ENCODE data around the gene OPN5. TPM values are rescaled to one million over a fixed set of nuclear protein-coding genes. Genes with fewer than 3 reads are reported as not detected.

Gene OPN5
- total RNA-seq, 4 donors from 2014 or later, result not detected

DNA sequence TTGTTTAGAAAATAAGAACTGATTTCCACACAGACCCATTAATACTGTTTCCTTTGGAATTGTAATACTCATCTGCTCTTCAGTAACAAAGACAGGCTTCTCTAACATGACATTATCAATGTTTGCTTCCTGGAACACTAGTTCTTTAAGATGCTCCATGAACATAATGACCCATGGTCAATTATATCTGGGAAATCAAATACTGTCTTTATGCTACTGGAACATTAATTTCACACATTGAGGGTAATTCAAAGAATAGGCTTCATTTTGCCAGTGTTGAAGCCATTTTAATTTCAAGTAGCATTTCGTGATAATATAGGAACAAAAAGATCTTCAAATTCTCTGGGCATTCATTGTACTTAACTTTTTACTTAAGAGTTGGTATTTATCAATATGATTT lies 80.9 kb downstream of the OPN5 start:
- Histone ChIP-seq H3K9me3 (no peaks in the 10 kb centered on the region), H3K36me3 (no peaks in the 10 kb centered on the region), H3K27ac (no peak overlapping the region), H3K27me3 (no peaks in the 10 kb centered on the region), H3K4me1 (no peaks in the 10 kb centered on the region), H3K4me3 (no peak overlapping the region)
- intact Hi-C loops (cut with DNase I; ENCODE audit: low total_unique reads) (no loop called here), in situ Hi-C loops (cut with MboI; ENCODE audit: low sequenced_read_pairs in 4 of 4) (no loop called here)
- ATAC-seq (no peak), DNase-seq (no peak)
- TF ChIP-seq POLR2A (IDR thresholded peaks at IDR 0.05), result no peak
- TF ChIP-seq, protein P1, sequence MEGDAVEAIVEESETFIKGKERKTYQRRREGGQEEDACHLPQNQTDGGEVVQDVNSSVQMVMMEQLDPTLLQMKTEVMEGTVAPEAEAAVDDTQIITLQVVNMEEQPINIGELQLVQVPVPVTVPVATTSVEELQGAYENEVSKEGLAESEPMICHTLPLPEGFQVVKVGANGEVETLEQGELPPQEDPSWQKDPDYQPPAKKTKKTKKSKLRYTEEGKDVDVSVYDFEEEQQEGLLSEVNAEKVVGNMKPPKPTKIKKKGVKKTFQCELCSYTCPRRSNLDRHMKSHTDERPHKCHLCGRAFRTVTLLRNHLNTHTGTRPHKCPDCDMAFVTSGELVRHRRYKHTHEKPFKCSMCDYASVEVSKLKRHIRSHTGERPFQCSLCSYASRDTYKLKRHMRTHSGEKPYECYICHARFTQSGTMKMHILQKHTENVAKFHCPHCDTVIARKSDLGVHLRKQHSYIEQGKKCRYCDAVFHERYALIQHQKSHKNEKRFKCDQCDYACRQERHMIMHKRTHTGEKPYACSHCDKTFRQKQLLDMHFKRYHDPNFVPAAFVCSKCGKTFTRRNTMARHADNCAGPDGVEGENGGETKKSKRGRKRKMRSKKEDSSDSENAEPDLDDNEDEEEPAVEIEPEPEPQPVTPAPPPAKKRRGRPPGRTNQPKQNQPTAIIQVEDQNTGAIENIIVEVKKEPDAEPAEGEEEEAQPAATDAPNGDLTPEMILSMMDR (IDR thresholded peaks at IDR 0.05 in 4 of 5, conservative IDR thresholded peaks at IDR 0.05 in 1 of 5), result no peak

DNA sequence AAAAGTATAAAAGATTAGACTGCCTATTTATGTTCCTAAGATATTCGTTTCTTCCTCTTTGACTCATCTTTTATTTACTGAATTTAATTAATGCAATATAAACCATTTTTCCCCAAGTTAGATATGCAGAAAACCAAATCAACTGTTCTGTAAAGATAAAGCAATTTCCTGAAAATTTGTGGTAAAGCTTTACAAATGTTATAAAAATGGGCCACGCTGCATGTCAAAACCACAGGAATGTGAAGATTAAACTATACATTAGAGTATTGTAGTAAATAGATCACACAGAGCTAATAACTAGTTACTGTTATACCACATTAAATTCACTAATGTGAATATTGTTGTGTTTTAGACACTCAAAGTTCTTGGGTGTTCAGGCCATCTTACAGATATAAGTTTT lies 83.4 kb downstream of the OPN5 start:
- Histone ChIP-seq H3K9me3 (no peaks in the 10 kb centered on the region), H3K27ac (no peak overlapping the region), H3K4me3 (no peak overlapping the region), H3K27me3 (no peaks in the 10 kb centered on the region), H3K4me1 (no peaks in the 10 kb centered on the region), H3K36me3 (no peaks in the 10 kb centered on the region)
- TF ChIP-seq, protein P1 (IDR thresholded peaks at IDR 0.05 in 4 of 5, conservative IDR thresholded peaks at IDR 0.05 in 1 of 5), result no peak
- TF ChIP-seq POLR2A (IDR thresholded peaks at IDR 0.05), result no peak
- in situ Hi-C loops (cut with MboI; ENCODE audit: low sequenced_read_pairs in 4 of 4), result no loop called here
- DNase-seq (no peak), ATAC-seq (no peak)
- intact Hi-C loops (cut with DNase I; ENCODE audit: low total_unique reads), result no loop called here

DNA sequence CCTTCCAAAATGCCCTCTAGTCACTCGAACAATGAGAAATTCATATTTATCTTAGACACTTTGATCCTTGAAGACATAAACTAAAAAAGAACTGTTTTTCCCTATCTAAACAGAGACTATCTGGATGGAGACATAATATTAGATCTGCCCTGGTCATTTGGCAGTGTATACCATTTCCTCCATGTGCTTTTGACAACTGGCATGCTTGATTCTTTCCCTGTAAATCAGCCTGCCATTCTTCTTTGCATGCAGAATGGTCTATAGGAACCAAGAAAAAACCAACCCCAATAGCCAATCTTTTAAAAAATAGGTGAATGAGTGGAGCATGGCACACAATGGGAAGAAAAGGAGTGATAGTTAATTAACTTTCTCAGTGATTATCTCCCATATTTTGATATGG lies 93.8 kb downstream of the OPN5 start:
- intact Hi-C loops (cut with DNase I; ENCODE audit: low total_unique reads), result no loop called here
- H3K9me3 ChIP-seq, result no peaks in the 10 kb centered on the region
- H3K27me3 ChIP-seq, result no peaks in the 10 kb centered on the region
- no peak for TF ChIP-seq POLR2A (IDR thresholded peaks at IDR 0.05)
- TF ChIP-seq, protein P1 (IDR thresholded peaks at IDR 0.05 in 4 of 5, conservative IDR thresholded peaks at IDR 0.05 in 1 of 5), result no peak
- H3K36me3 ChIP-seq, result no peaks in the 10 kb centered on the region
- DNase-seq (no peak), ATAC-seq (no peak)
- H3K27ac ChIP-seq, result no peak overlapping the region
- no peak overlapping the region for H3K4me3 ChIP-seq
- no peaks in the 10 kb centered on the region for H3K4me1 ChIP-seq
- in situ Hi-C loops (cut with MboI; ENCODE audit: low sequenced_read_pairs in 4 of 4), result no loop called here

Other genes with a start within 250 kb of the OPN5 start
- gene ADGRF4, start 83.5 kb upstream of the OPN5 start, total RNA-seq, result under 1 TPM in 1 of 4 donors, not detected in 3; 0.07 TPM

Data from gastrocnemius medialis (tissue), 4 donors.